Rectal smooth muscle tissue (tissue), 1 donor: ENCODE results near the gene C19orf73.

Source experiments
- H3K27ac ChIP-seq: one replicate; pipeline ENCODE4 v1.7.0; 2013; ENCODE audit warnings: low read depth, low read length, inconsistent platforms
- H3K27me3 ChIP-seq: one replicate; pipeline ENCODE4 v1.7.0; 2013; ENCODE audit warnings: low read length; ENCODE audit not compliant: control insufficient read depth, insufficient read depth
- H3K36me3 ChIP-seq: one replicate; pipeline ENCODE4 v1.7.0; 2013; ENCODE audit warnings: low read length; ENCODE audit not compliant: control insufficient read depth, insufficient read depth
- H3K4me1 ChIP-seq: one replicate; pipeline ENCODE4 v1.7.0; 2013; ENCODE audit warnings: low read length; ENCODE audit not compliant: control insufficient read depth, insufficient read depth
- H3K4me3 ChIP-seq: one replicate; pipeline ENCODE4 v1.7.0; 2013; ENCODE audit warnings: low read length
- H3K9ac ChIP-seq: one replicate; pipeline ENCODE4 v1.7.0; 2013; ENCODE audit warnings: low read length

C19orf73 gene

GRCh38 chr19:49111218-49111998 lies 7.5 kb downstream of the C19orf73 start:
- Histone ChIP-seq H3K4me3 (no peak overlapping the region), H3K4me1 (peaks cover 4% of the 10 kb centered on the region), H3K36me3 (peaks cover 6% of the 10 kb centered on the region), H3K9ac (no peak overlapping the region), H3K27me3 (no peaks in the 10 kb centered on the region), H3K27ac (no peak overlapping the region)

DNA sequence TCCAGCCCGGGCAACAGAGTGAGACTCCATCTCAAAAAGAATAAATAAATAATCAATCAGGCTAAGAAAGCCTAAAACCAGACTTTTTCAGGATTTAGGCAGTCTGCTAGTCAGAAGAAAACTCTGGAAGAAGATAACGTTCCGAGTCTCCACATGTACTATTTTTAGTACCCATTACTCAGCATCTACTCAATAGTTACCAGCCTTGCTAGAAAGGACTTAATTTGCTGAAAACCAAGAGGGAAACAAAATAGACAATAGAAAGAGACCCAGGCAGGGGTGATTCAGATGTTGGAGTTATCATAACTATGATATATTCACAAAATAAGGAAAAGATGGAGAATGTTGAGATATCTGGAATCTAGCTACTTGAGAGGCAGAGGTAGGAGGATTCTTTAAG lies 8.4 kb downstream of the C19orf73 start:
- H3K36me3 ChIP-seq: peaks cover 11% of the 10 kb centered on the region
- no peaks in the 10 kb centered on the region for H3K27me3 ChIP-seq
- H3K4me3 ChIP-seq: no peak overlapping the region
- H3K27ac ChIP-seq: no peak overlapping the region
- H3K4me1 ChIP-seq: peaks cover 4% of the 10 kb centered on the region
- no peak overlapping the region for H3K9ac ChIP-seq

DNA sequence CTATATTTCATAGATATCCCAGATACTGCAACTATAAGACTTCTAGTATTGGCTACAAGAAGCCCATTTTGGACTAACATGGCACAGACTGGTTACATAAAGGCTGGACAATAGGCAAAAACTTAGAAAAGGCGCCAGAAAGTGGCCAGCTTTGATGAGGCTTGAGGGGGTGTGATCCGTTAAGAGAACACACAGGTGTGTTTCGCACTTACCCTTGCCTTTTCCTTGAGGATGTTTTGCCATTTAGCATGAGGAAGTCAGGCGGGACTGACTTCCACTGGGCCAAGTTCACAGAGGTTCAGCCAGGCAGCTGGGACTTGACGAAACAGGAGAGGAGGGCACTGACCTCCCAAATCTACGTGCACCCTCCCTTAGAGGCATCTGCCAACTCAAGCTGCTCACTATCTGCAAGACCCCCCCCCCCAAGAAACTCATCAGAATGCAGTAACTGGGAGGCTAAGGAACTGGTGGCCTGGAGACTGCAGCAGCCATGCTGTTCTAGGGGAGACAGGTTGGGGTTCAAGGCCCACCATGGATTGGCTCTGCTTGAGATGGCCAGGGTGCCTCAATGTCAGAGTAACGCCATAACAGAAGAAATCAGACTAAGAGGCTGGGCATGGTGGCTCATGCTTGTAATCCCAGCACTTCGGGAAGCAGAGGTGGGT lies 9.2 kb downstream of the C19orf73 start:
- no peak overlapping the region for H3K4me3 ChIP-seq
- no peak overlapping the region for H3K27ac ChIP-seq
- H3K36me3 ChIP-seq: peaks cover 15% of the 10 kb centered on the region
- H3K4me1 ChIP-seq: peaks cover 4% of the 10 kb centered on the region
- H3K27me3 ChIP-seq: no peaks in the 10 kb centered on the region
- no peak overlapping the region for H3K9ac ChIP-seq

- no peak overlapping the region for H3K9ac ChIP-seq
- no peak overlapping the region for H3K27ac ChIP-seq
- no peaks in the 10 kb centered on the region for H3K27me3 ChIP-seq
- H3K4me3 ChIP-seq: no peak overlapping the region
- peaks cover 3% of the 10 kb centered on the region for H3K4me1 ChIP-seq
- peaks cover 20% of the 10 kb centered on the region for H3K36me3 ChIP-seq
These were observed 9.9 kb downstream of the C19orf73 start for GRCh38 chr19:49109051-49109450.

DNA sequence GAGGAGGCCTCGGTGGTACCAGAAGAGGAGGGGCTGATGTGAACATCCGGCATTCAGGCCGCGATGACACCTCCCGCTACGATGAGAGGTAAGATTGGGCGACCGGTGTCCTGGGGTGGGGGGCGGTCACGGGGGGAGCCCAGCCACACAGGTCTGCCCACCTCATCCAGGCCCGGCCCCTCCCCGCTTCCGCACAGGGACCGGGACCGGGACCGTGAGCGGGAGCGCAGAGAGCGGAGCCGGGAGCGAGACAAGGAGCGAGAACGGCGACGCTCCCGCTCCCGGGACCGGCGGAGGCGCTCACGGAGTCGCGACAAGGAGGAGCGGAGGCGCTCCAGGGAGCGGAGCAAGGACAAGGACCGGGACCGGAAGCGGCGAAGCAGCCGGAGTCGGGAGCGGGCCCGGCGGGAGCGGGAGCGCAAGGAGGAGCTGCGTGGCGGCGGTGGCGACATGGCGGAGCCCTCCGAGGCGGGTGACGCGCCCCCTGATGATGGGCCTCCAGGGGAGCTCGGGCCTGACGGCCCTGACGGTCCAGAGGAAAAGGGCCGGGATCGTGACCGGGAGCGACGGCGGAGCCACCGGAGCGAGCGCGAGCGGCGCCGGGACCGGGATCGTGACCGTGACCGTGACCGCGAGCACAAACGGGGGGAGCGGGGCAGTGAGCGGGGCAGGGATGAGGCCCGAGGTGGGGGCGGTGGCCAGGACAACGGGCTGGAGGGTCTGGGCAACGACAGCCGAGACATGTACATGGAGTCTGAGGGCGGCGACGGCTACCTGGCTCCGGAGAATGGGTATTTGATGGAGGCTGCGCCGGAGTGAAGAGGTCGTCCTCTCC lies 11.1 kb downstream of the C19orf73 start:
- Histone ChIP-seq H3K36me3 (peaks cover 24% of the 10 kb centered on the region), H3K9ac (no peak overlapping the region), H3K4me1 (no peaks in the 10 kb centered on the region), H3K27ac (no peak overlapping the region), H3K4me3 (no peak overlapping the region), H3K27me3 (no peaks in the 10 kb centered on the region)

- Histone ChIP-seq H3K9ac (no peak overlapping the region), H3K4me1 (no peaks in the 10 kb centered on the region), H3K4me3 (no peak overlapping the region), H3K27me3 (no peaks in the 10 kb centered on the region), H3K36me3 (peaks cover 31% of the 10 kb centered on the region), H3K27ac (no peak overlapping the region)
These were observed 12.3 kb downstream of the C19orf73 start for GRCh38 chr19:49106648-49107135.

DNA sequence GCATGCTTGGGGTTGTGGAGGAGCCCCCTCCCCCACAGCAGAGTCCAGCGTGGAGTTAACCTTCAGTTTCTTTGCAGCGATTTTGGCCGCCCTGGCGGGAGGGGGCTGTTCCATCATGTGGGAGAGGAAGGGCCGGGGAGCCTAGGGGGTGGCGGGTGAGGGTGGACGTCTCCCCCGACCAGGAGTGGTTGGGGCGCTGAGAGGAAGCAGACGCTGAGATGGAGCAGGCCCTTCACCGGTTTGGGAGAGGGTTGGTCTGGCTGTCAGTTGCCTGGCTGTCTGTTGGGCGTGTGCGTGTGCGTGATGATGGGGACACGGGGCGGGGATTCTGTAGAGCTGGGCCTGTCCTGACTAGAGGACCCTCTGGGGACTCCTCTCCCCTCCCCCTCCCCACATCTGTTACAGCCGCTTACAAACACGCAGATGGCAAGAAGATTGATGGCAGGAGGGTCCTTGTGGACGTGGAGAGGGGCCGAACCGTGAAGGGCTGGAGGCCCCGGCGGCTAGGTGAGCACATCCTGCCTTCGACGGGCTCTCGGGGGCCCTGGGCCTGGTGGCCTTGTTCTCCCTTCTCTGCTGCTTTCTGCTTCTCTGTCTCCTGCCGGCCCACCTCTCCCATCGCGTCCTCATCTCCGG lies 14.6 kb downstream of the C19orf73 start:
- no peak overlapping the region for H3K4me3 ChIP-seq
- H3K9ac ChIP-seq: no peak overlapping the region
- no peak overlapping the region for H3K27ac ChIP-seq
- H3K27me3 ChIP-seq: no peaks in the 10 kb centered on the region
- H3K36me3 ChIP-seq: peaks cover 38% of the 10 kb centered on the region
- no peaks in the 10 kb centered on the region for H3K4me1 ChIP-seq

DNA sequence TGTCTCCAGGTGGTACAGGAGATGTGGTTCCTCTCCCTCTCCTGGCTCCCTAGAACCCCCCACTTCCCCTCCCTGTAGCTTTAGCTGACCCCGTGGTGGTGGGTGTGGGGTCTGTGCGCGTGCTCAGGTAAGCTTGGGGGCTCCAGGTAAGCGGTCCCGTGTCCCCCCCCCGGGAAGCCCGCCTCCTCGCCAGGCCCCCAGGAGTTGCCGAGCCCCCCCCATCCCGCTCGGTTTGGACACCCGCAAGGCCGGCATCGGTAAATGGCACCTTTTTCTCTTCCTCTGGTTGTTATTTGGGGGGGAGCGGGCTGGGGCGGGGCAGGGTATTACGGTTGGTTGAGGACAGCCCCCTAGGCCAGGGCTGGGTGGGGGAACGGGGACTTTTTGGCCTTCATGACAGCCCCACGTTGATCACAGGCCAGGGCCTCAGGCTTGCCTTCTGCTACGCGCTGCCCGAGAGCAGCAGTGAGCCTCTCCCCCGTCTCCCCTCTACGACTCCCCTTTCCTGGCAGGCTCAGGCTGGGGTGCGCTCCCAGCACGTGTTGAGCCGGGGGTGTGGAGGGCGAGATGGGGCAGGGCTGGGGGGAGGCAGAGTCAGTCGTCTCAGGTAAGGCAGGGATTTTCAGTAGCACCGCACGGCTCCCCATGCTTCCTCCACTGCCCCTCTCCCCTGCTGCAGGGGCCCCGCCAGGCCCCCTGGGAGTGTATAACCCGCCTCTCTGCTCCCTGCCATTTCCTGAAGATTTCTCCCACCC lies 15.4 kb downstream of the C19orf73 start:
- H3K27ac ChIP-seq: no peak overlapping the region
- H3K27me3 ChIP-seq: no peaks in the 10 kb centered on the region
- H3K4me1 ChIP-seq: no peaks in the 10 kb centered on the region
- no peak overlapping the region for H3K4me3 ChIP-seq
- H3K36me3 ChIP-seq: peaks cover 44% of the 10 kb centered on the region
- no peak overlapping the region for H3K9ac ChIP-seq

GRCh38 chr19:49102303-49102702 lies 16.6 kb downstream of the C19orf73 start:
- no peak overlapping the region for H3K9ac ChIP-seq
- no peak overlapping the region for H3K4me3 ChIP-seq
- no peak overlapping the region for H3K27ac ChIP-seq
- no peaks in the 10 kb centered on the region for H3K27me3 ChIP-seq
- H3K4me1 ChIP-seq: no peaks in the 10 kb centered on the region
- peaks cover 44% of the 10 kb centered on the region for H3K36me3 ChIP-seq

DNA sequence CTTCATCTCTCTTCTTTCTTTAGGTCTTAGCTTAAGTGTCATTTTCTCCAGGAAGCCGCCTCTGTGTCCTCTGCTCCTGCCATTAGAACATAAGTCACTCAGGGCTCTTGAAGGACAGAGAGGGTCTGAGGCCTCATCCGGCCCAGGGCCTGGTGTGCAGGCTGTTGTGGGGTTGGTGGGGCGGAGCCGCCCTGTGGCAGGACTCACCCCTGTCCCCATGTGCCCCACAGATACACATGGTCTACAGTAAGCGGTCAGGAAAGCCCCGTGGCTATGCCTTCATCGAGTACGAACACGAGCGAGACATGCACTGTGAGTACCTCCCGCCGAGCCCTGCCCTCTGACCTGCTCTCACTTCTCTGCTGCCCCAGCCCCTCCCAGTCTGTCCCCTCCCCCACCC lies 17.8 kb downstream of the C19orf73 start:
- Histone ChIP-seq H3K27me3 (no peaks in the 10 kb centered on the region), H3K9ac (no peak overlapping the region), H3K4me1 (no peaks in the 10 kb centered on the region), H3K4me3 (no peak overlapping the region), H3K27ac (no peak overlapping the region), H3K36me3 (peaks cover 44% of the 10 kb centered on the region)

DNA sequence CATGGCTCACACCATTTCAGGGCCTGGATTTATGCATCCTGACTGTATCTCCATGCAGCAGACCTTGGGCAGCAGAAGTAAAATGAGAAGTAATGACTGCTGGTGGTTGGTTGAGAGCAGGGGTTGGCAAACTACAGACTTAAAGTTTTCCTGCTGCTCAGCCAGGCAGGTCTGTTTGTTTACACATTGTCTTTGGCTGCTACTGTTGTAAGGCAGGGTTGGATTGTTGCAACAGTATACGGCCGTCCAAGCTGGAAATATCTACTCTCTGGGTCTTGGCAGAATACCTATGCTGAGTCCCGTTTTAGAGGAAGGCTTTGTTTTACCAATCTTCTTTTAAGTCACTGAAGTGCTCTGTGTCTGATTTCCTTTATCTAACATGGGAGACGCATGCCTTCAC lies 20.1 kb downstream of the C19orf73 start:
- Histone ChIP-seq H3K9ac (no peak overlapping the region), H3K4me3 (no peak overlapping the region), H3K4me1 (no peaks in the 10 kb centered on the region), H3K27ac (no peak overlapping the region), H3K36me3 (peaks cover 33% of the 10 kb centered on the region), H3K27me3 (no peaks in the 10 kb centered on the region)
